Measurements from ENCODE around the gene NCLN. TPM values are rescaled to one million over a fixed set of nuclear protein-coding genes. Genes with fewer than 3 reads are reported as not detected.
A peak's percentile ranks its signal among the peaks of the same experiment; 100 is the strongest.
"Not testable (repeated sequence)": the region's sequence is repeated elsewhere in the genome, so short reads cannot be mapped to it uniquely, and the experiment has no call there.

NCLN gene
- total RNA-seq, 4 donors from 2014 or later = 65.4 to 142 (median 102) TPM

DNA sequence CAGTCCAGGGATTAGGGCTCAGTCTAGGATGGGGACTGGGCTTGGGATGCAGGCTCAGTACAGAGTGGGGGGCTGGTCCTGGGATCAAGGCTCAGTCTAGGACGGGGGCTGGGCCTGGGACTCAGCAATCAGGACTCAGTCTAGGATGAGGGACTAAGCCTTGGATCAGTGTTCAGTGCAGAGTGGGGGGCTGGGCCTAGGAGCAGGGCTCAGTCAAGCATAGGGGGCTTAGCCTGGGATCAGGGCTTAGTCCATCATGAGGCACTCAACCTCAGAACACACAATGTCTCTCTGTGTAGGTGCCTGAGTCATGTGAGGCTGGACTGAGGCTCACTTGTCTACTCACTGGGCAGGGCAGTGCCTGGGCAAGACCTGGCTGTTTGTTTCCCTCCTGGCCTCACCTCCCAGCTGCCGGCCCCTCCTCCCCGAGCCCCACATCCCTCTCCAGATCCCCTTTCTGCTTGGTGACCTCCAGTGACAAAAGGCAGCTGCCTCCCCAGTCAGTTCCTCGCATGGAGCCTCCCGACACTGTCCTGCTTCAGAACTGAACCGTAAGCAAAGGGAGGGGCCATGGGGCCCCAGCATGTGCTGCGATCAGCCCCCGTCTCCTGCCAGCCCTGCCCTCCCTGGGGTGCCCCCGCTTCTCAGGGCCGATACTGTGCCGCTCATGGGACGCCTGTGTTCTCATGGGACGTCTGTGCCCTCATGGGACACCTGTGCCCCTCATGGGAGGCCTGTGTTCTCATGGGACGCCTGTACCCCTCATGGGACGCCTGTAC is 13.6 kb upstream of the NCLN start:
- no peaks in the 10 kb centered on the region for H3K36me3 ChIP-seq
- H3K27ac ChIP-seq = no peak overlapping the region
- H3K27me3 ChIP-seq = no peaks in the 10 kb centered on the region
- 87 to 92% methylated on average over 2 to 15 of the region's 15 CpGs for WGBS, 2 donors (ENCODE audit: low coverage in 1 of 2)
- intact Hi-C loops (cut with DNase I; ENCODE audit: low total_unique reads) = no loop called here
- no peak overlapping the region for H3K4me3 ChIP-seq
- H3K9me3 ChIP-seq = no peaks in the 10 kb centered on the region
- DNase-seq = no peak
- in situ Hi-C loops (cut with MboI; ENCODE audit: low pct_ligation_motif_present in 1 of 4, low pct_unique_long_range_greater_than_20kb in 1 of 4, low sequenced_read_pairs in 3 of 4) = no loop called here
- peaks cover 7 to 14% (median 11%) of the 10 kb centered on the region in 4 donors for H3K4me1 ChIP-seq
- TF ChIP-seq, protein P1, sequence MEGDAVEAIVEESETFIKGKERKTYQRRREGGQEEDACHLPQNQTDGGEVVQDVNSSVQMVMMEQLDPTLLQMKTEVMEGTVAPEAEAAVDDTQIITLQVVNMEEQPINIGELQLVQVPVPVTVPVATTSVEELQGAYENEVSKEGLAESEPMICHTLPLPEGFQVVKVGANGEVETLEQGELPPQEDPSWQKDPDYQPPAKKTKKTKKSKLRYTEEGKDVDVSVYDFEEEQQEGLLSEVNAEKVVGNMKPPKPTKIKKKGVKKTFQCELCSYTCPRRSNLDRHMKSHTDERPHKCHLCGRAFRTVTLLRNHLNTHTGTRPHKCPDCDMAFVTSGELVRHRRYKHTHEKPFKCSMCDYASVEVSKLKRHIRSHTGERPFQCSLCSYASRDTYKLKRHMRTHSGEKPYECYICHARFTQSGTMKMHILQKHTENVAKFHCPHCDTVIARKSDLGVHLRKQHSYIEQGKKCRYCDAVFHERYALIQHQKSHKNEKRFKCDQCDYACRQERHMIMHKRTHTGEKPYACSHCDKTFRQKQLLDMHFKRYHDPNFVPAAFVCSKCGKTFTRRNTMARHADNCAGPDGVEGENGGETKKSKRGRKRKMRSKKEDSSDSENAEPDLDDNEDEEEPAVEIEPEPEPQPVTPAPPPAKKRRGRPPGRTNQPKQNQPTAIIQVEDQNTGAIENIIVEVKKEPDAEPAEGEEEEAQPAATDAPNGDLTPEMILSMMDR (IDR thresholded peaks at IDR 0.05) = no peak
- TF ChIP-seq EP300 (IDR thresholded peaks at IDR 0.05; ENCODE audit: low read depth) (no peak), POLR2A (IDR thresholded peaks at IDR 0.05) (no peak), POLR2AphosphoS5 (IDR thresholded peaks at IDR 0.05) (no peak)

DNA sequence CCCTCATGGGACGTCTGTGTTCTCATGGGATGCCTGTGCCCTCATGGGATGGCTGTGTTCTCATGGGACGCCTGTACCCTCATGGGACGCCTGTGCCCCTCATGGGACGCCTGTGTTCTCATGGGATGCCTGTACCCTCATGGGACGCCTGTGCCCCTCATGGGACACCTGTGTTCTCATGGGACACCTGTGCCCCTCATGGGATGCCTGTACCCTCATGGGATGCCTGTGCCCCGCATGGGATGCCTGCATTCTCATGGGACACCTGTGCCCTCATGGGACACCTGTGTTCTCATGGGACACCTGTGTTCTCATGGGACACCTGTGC is 13.1 kb upstream of the NCLN start:
- H3K27me3 ChIP-seq; intact Hi-C loops (cut with DNase I; ENCODE audit: low total_unique reads); H3K4me3 ChIP-seq; H3K27ac ChIP-seq; DNase-seq; H3K9me3 ChIP-seq; H3K36me3 ChIP-seq; in situ Hi-C loops (cut with MboI; ENCODE audit: low pct_ligation_motif_present in 1 of 4, low pct_unique_long_range_greater_than_20kb in 1 of 4, low sequenced_read_pairs in 3 of 4): not testable (repeated sequence)
- 69% methylated on average over 6 of the region's 6 CpGs; no CpG with 5 or more reads in 1 of the 2 donors for WGBS, 2 donors (ENCODE audit: low coverage in 1 of 2)
- H3K4me1 ChIP-seq = peaks cover 11 to 18% (median 16%) of the 10 kb centered on the region in 4 donors

DNA sequence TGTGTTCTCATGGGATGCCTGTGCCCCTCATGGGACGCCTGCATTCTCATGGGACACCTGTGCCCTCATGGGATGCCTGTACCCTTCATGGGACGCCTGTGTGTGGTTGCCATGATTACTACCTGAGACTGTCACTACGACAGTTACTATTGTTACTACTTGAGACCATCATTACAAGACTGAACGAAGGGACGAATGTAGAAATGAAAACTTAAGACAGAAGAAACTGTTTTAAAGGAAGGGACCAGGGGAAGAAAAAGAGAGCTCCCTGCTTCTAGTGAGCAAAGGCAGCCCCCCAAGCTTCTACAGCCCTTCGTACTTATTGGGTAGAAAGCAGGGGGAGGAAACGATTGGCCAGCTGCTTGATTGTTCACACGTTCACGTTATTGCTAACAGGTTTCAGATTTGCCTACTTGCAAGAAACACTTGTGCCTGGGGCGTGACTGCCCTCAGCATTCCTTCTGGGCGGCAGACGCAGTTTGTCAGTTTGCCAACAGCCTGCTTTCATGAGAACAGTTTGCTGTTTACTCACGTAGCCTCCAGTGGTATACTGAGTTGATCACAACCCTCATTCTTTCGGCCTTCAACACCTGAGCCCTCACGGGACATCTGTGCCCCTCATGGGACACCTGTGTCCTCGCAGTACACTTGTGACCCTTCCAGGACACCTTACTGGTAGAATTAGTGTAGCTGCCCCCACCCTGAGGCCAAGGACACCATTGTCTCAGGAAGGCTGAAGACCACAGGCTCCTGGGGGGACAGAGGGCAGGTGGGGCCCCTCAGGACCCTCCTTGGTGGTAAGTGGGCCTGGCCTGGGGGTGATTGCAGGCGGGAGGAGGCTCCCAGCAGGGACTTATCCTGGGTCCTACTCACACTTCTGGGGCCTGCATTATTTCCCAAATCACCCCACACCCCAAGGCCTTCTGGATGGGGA is 9.7 kb upstream of the NCLN start:
- no peak overlapping the region for H3K4me3 ChIP-seq
- WGBS, 2 donors (ENCODE audit: low coverage in 1 of 2) = 32 to 40% methylated on average over 4 to 16 of the region's 17 CpGs
- in situ Hi-C loops (cut with MboI; ENCODE audit: low pct_ligation_motif_present in 1 of 4, low pct_unique_long_range_greater_than_20kb in 1 of 4, low sequenced_read_pairs in 3 of 4) (no loop called here), intact Hi-C loops (cut with DNase I; ENCODE audit: low total_unique reads) (no loop called here)
- peak; percentile 87 for DNase-seq
- H3K27me3 ChIP-seq = no peaks in the 10 kb centered on the region
- TF ChIP-seq POLR2AphosphoS5 (IDR thresholded peaks at IDR 0.05) (peak in 1 of 3 donors; percentile 22), EP300 (IDR thresholded peaks at IDR 0.05; ENCODE audit: low read depth) (no peak), POLR2A (IDR thresholded peaks at IDR 0.05) (no peak)
- H3K9me3 ChIP-seq = no peaks in the 10 kb centered on the region
- H3K36me3 ChIP-seq = no peaks in the 10 kb centered on the region
- peak overlapping the region; percentile 55 to 69 (median 60) for H3K27ac ChIP-seq
- peaks cover 11 to 18% (median 16%) of the 10 kb centered on the region in 4 donors for H3K4me1 ChIP-seq

- H3K27me3 ChIP-seq = no peaks in the 10 kb centered on the region
- no peaks in the 10 kb centered on the region for H3K9me3 ChIP-seq
- peak overlapping the region; percentile 55 to 69 (median 60) for H3K27ac ChIP-seq
- no peaks in the 10 kb centered on the region for H3K36me3 ChIP-seq
- H3K4me1 ChIP-seq = peaks cover 11 to 18% (median 16%) of the 10 kb centered on the region in 4 donors
- peak; percentile 71 for DNase-seq
- intact Hi-C loops (cut with DNase I; ENCODE audit: low total_unique reads) = no loop called here
- TF ChIP-seq EP300 (IDR thresholded peaks at IDR 0.05; ENCODE audit: low read depth) = no peak
- no peak for TF ChIP-seq POLR2A (IDR thresholded peaks at IDR 0.05)
- TF ChIP-seq POLR2AphosphoS5 (IDR thresholded peaks at IDR 0.05) = peak in 1 of 3 donors; percentile 20
- TF ChIP-seq, protein P1 (IDR thresholded peaks at IDR 0.05) = no peak
- in situ Hi-C loops (cut with MboI; ENCODE audit: low pct_ligation_motif_present in 1 of 4, low pct_unique_long_range_greater_than_20kb in 1 of 4, low sequenced_read_pairs in 3 of 4) = no loop called here
- H3K4me3 ChIP-seq = no peak overlapping the region
- WGBS, 2 donors (ENCODE audit: low coverage in 1 of 2) = 60 to 73% methylated on average over 2 to 9 of the region's 11 CpGs
These were observed 8.8 kb upstream of the NCLN start for GRCh38 chr19:3176715-3177501.

All from transverse colon (tissue), 4 donors.